Ascending aorta (tissue), 2 donors: ENCODE measurements around the gene EVA1A. TPM values are rescaled to one million over a fixed set of nuclear protein-coding genes. Genes with fewer than 3 reads are reported as not detected.

Experiments used
- DNase-seq, 2 donors: peaks; one replicate each; pipeline ENCODE4 v3.0.0-alpha.2; 2019; ENCODE audit warnings: low spot score in 2 of 2
- H3K27ac ChIP-seq, 2 donors: fragments of 200-600 bp; sonication (generic); one replicate each; pipeline ENCODE4 v1.5.1; 2016 to 2017; ENCODE audit warnings: mild to moderate bottlenecking in 1 of 2
- H3K27me3 ChIP-seq: fragments of 200-600 bp; sonication (generic); one replicate; pipeline ENCODE4 v1.5.1; 2017
- H3K36me3 ChIP-seq, 2 donors: fragments of 200-600 bp; sonication (generic); one replicate each; pipeline ENCODE4 v1.5.1; 2016
- H3K4me1 ChIP-seq, 2 donors: fragments of 200-600 bp; sonication (generic); one replicate each; pipeline ENCODE4 v1.5.1; 2016 to 2017; ENCODE audit warnings: mild to moderate bottlenecking in 1 of 2
- H3K4me3 ChIP-seq, 2 donors: fragments of 200-600 bp; sonication (generic); one replicate each; pipeline ENCODE4 v1.5.1; 2016 to 2017; ENCODE audit warnings: mild to moderate bottlenecking in 1 of 2
- H3K9me3 ChIP-seq, 2 donors: fragments of 200-600 bp; sonication (generic); one replicate each; pipeline ENCODE4 v1.5.1; 2016
- intact Hi-C: fragments of 100-400 bp; cut with DNase I; formaldehyde crosslinking; loops from one replicate; pipeline ENCODE4 v1.15.1; 2023
- total RNA-seq: library from RNA; depleted of rRNA; stranded (reverse); fragments of >200 nt; gene quantifications from one replicate; pipeline ENCODE4 v1.1.0, GENCODE V29; 2016
- TF ChIP-seq, protein P1 (sequence below), 3 experiments: fragments of 200-600 bp in 2 of 3; fragments of 450-650 bp in 1 of 3; sonication (generic) in 2 of 3; IDR thresholded peaks; one replicate each; pipeline ENCODE4 v1.5.1; 2016 to 2019; ENCODE audit warnings: antibody characterized with exemption in 3 of 3, mild to moderate bottlenecking in 1 of 3, moderate library complexity in 1 of 3

The EVA1A gene, protein sequence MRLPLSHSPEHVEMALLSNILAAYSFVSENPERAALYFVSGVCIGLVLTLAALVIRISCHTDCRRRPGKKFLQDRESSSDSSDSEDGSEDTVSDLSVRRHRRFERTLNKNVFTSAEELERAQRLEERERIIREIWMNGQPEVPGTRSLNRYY
- not detected for total RNA-seq

- TF ChIP-seq, protein P1, sequence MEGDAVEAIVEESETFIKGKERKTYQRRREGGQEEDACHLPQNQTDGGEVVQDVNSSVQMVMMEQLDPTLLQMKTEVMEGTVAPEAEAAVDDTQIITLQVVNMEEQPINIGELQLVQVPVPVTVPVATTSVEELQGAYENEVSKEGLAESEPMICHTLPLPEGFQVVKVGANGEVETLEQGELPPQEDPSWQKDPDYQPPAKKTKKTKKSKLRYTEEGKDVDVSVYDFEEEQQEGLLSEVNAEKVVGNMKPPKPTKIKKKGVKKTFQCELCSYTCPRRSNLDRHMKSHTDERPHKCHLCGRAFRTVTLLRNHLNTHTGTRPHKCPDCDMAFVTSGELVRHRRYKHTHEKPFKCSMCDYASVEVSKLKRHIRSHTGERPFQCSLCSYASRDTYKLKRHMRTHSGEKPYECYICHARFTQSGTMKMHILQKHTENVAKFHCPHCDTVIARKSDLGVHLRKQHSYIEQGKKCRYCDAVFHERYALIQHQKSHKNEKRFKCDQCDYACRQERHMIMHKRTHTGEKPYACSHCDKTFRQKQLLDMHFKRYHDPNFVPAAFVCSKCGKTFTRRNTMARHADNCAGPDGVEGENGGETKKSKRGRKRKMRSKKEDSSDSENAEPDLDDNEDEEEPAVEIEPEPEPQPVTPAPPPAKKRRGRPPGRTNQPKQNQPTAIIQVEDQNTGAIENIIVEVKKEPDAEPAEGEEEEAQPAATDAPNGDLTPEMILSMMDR (IDR thresholded peaks at IDR 0.05), result no peak
- no peaks in the 10 kb centered on the region for H3K27me3 ChIP-seq
- no peak within 1 kb of the TSS for H3K27ac ChIP-seq
- H3K36me3 ChIP-seq, result no peaks in the 10 kb centered on the region
- DNase-seq, result no peak
- intact Hi-C loops, result no loop called here
- H3K9me3 ChIP-seq, result no peaks in the 10 kb centered on the region
- H3K4me3 ChIP-seq, result peak within 1 kb of the TSS; percentile 42 to 63
- H3K4me1 ChIP-seq, result no peaks in the 10 kb centered on the region
These were observed at the start of gene EVA1A for GRCh38 chr2:75560768-75561565. Gene EVA1A, minus strand, starts transcription at chr2:75560939. Its CDS starts 42,799 bp downstream, at chr2:75518140.

DNA sequence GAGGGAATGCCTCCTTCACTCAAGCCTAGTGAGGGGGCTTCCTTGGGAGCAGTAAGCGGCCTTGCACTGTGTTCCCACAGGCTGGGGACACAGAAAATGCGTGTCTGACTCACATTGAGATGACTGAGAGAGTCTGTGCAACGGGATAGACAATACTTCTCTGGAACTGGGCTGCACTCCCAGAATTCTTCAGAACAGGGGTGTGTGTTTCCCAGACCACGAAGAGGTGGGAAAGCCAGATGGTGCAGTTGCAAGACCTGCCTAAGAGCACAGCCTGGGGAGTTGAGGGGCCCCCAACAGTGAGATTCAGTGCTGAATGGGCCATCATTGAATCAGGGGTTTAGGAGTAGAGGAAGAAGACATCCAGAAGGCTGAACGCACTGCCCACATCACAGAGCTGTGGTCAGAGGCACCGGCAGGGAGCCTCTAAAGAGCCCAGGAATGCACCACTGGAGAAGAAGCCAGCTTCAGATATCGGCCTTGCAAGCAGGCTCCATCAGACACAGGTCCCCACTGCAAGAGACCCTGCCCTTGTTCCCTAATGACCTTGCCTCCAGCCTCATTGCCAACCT lies 49.3 kb upstream of the EVA1A start:
- H3K4me1 ChIP-seq, result no peaks in the 10 kb centered on the region
- no peak overlapping the region for H3K4me3 ChIP-seq
- no peaks in the 10 kb centered on the region for H3K9me3 ChIP-seq
- intact Hi-C loops, result no loop called here
- DNase-seq, result no peak
- H3K27me3 ChIP-seq, result peaks cover 4% of the 10 kb centered on the region
- no peaks in the 10 kb centered on the region for H3K36me3 ChIP-seq
- no peak overlapping the region for H3K27ac ChIP-seq
- TF ChIP-seq, protein P1 (IDR thresholded peaks at IDR 0.05), result no peak

DNA sequence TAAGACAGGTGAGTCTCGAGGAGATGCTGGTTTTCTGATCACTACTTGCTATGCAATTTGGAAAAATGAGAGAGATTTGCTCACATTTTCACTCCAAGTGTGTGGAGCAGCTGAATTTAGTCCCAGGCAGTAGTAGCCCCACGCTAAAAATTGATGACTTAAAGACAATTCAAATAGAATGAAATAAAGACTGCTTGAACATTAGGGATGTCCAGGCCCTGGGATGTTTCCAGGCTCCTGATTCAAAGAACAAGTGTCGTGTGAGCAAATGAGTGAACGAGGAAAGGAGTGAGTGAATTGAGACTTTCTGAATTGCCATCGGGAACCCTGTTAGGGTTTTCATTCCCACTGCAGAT lies 48.6 kb upstream of the EVA1A start:
- H3K36me3 ChIP-seq, result no peaks in the 10 kb centered on the region
- H3K9me3 ChIP-seq, result no peaks in the 10 kb centered on the region
- no peak for DNase-seq
- TF ChIP-seq, protein P1 (IDR thresholded peaks at IDR 0.05), result no peak
- no peaks in the 10 kb centered on the region for H3K4me1 ChIP-seq
- no peak overlapping the region for H3K27ac ChIP-seq
- H3K4me3 ChIP-seq, result no peak overlapping the region
- intact Hi-C loops, result no loop called here
- peaks cover 4% of the 10 kb centered on the region for H3K27me3 ChIP-seq

DNA sequence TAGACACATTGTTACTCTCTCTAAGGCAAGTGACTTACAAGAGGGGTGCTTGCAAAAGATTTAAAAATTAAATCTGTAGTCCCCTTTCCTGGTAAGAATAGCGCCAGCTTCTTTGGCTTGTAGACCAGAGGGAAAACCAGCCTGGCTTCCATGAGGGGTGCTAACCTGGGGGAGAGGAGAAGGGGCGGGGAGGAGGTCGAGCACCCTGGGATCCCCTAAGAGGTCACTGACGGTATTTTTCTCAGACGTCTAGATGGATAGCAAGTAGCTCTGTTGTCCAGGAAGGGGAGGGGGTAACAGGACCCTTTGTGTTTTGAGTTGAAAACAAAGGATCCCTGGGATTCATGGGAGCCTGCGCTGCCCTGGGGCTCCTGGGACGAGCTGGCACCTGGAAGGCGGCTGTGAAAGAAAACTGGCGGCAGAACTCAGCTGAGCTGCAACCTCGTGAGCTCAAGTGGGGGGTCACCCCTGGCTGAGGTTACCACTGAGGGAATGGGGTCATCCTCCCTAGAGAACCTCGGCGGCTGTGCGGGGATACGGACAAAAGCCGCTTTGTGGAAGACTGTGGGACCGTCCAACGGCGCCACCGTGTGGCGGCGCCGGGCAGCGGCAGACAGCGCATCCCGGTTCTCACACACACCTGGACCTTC lies 48.1 kb upstream of the EVA1A start:
- H3K27me3 ChIP-seq, result peaks cover 4% of the 10 kb centered on the region
- no peak overlapping the region for H3K27ac ChIP-seq
- no peak for DNase-seq
- H3K36me3 ChIP-seq, result no peaks in the 10 kb centered on the region
- TF ChIP-seq, protein P1 (IDR thresholded peaks at IDR 0.05), result peak; percentile 37 to 73 (median 55)
- intact Hi-C loops, result no loop called here
- no peaks in the 10 kb centered on the region for H3K4me1 ChIP-seq
- H3K4me3 ChIP-seq, result no peak overlapping the region
- no peaks in the 10 kb centered on the region for H3K9me3 ChIP-seq

DNA sequence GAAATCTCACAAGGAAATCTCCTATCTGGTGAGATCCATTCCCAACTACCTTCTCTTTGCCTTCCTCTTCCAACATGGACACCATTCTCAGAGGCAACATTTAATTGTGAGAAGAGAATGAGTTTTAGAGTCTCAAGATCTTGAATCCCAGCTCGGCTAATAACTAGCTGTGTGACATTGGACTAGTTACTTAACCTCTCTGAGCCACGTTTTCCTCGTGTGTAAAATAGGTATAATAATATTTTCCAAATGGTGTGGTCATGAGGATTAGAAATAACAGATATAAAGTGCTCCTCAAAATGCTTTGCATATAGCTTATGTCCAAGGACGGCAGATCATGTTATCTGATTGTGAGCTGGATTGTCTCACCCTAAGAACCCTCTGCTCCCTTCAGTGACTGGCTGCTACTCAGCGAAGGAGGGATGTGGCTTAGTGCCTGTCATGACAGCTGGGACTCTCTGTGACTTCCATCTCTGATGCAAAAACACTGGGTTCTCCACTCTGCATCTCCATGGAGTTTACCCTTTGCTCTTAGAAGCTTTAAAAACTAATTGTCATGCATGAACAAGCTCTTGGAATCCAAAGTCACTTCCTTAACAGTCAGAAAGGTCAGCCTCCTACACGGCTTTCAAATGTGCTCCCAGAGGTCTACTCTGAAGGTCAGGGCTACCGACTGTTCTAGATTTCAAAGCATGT lies 47.4 kb upstream of the EVA1A start:
- Histone ChIP-seq H3K4me3 (no peak overlapping the region), H3K36me3 (no peaks in the 10 kb centered on the region), H3K9me3 (no peaks in the 10 kb centered on the region), H3K27ac (no peak overlapping the region), H3K4me1 (no peaks in the 10 kb centered on the region), H3K27me3 (peaks cover 4% of the 10 kb centered on the region)
- intact Hi-C loops, result no loop called here
- TF ChIP-seq, protein P1 (IDR thresholded peaks at IDR 0.05), result no peak
- no peak for DNase-seq
